ENCODE data around the gene CORO2A.

DNA sequence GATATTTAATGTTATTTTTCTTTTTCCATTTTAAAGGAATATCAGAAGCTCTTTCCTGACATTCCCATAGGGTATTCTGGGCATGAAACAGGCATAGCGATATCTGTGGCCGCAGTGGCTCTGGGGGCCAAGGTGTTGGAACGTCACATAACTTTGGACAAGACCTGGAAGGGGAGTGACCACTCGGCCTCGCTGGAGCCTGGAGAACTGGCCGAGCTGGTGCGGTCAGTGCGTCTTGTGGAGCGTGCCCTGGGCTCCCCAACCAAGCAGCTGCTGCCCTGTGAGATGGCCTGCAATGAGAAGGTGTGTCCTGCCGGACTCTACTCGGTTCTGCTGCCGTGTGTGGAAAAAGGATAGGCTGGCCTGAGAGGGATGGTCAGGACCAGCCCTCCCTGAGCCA is 111.7 kb downstream of the CORO2A start:
- TF ChIP-seq, protein P1, sequence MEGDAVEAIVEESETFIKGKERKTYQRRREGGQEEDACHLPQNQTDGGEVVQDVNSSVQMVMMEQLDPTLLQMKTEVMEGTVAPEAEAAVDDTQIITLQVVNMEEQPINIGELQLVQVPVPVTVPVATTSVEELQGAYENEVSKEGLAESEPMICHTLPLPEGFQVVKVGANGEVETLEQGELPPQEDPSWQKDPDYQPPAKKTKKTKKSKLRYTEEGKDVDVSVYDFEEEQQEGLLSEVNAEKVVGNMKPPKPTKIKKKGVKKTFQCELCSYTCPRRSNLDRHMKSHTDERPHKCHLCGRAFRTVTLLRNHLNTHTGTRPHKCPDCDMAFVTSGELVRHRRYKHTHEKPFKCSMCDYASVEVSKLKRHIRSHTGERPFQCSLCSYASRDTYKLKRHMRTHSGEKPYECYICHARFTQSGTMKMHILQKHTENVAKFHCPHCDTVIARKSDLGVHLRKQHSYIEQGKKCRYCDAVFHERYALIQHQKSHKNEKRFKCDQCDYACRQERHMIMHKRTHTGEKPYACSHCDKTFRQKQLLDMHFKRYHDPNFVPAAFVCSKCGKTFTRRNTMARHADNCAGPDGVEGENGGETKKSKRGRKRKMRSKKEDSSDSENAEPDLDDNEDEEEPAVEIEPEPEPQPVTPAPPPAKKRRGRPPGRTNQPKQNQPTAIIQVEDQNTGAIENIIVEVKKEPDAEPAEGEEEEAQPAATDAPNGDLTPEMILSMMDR (IDR thresholded peaks at IDR 0.05) = no peak
- TF ChIP-seq ZFX (IDR thresholded peaks at IDR 0.05; ENCODE audit: borderline replicate concordance) = no peak
